GM21786 (cell line): ENCODE data around the gene CES3.
"Not testable (repeated sequence)": the region's sequence is repeated elsewhere in the genome, so short reads cannot be mapped to it uniquely, and the experiment has no call there.

ENCODE experiments used
- ATAC-seq: cut with Tn5 transposase; IDR thresholded peaks from one replicate; pipeline ENCODE4 v1.9.1; 2021; ENCODE audit not compliant: unreplicated experiment

The CES3 gene

GRCh38 chr16:66964049-66964448 is 3.0 kb downstream of the CES3 start:
- no peak for ATAC-seq

GRCh38 chr16:66968847-66969246 is 7.8 kb downstream of the CES3 start:
- no peak for ATAC-seq

- no peak for ATAC-seq
These were observed 10.0 kb downstream of the CES3 start for GRCh38 chr16:66970775-66971720.

GRCh38 chr16:66972983-66973382 is 11.9 kb downstream of the CES3 start:
- ATAC-seq = no peak

GRCh38 chr16:66973716-66974115 is 12.7 kb downstream of the CES3 start:
- no peak for ATAC-seq

GRCh38 chr16:66974156-66974931 is 13.3 kb downstream of the CES3 start:
- ATAC-seq = not testable (repeated sequence)

GRCh38 chr16:66974932-66975246 is 13.8 kb downstream of the CES3 start:
- ATAC-seq = not testable (repeated sequence)

- ATAC-seq = no peak
These were observed 14.3 kb downstream of the CES3 start for GRCh38 chr16:66975302-66975893.

GRCh38 chr16:66976746-66977145 is 15.7 kb downstream of the CES3 start:
- ATAC-seq = no peak

- peak; percentile 71 for ATAC-seq
These were observed 16.5 kb downstream of the CES3 start for GRCh38 chr16:66977341-66978113.

- no peak for ATAC-seq
These were observed 18.1 kb downstream of the CES3 start for GRCh38 chr16:66979011-66979717.

- no peak for ATAC-seq
These were observed 22.0 kb downstream of the CES3 start for GRCh38 chr16:66983033-66983432.

- no peak for ATAC-seq
These were observed 23.8 kb downstream of the CES3 start for GRCh38 chr16:66984892-66985311.

- ATAC-seq = no peak
These were observed 25.5 kb downstream of the CES3 start for GRCh38 chr16:66986559-66986958.

GRCh38 chr16:66988197-66988788 is 27.2 kb downstream of the CES3 start, which contains the start of gene CES4A:
Gene CES4A (plus strand): TSS chr16:66988589. CDS start chr16:66988773, 184 bp downstream.
- no peak for ATAC-seq

GRCh38 chr16:66991545-66992077 is 30.5 kb downstream of the CES3 start:
- ATAC-seq = no peak

- ATAC-seq = not testable (repeated sequence)
These were observed 32.5 kb downstream of the CES3 start for GRCh38 chr16:66993558-66993957.

GRCh38 chr16:66996324-66996982 is 35.4 kb downstream of the CES3 start:
- ATAC-seq = no peak

- no peak for ATAC-seq
These were observed 35.9 kb downstream of the CES3 start for GRCh38 chr16:66996983-66997358.
